NCI-H460 (cell line): ENCODE results near the gene ZNF846. TPM values are rescaled to one million over a fixed set of nuclear protein-coding genes. Genes with fewer than 3 reads are reported as not detected.
"Not testable (repeated sequence)": the region's sequence is repeated elsewhere in the genome, so short reads cannot be mapped to it uniquely, and the experiment has no call there.

Experiments used
- DNase-seq: peaks from one replicate; pipeline ENCODE4 v3.0.0-alpha.2; 2016; ENCODE audit warnings: low read depth; ENCODE audit errors: extremely low read depth
- polyA plus RNA-seq: library from polyadenylated mRNA; depleted of rRNA; stranded (reverse); fragments of >200 nt; gene quantifications from 2 replicates; pipeline ENCODE4 v1.2.3, GENCODE V29; 2014; cell fraction: nucleus; rRNA removed
- total RNA-seq: library from RNA; depleted of rRNA; stranded (reverse); fragments of >200 nt; shearing (Covaris generic); gene quantifications from 2 replicates; pipeline ENCODE4 v1.2.3, GENCODE V29; 2014; rRNA removed

The ZNF846 gene
- total RNA-seq: 1.7 and 2.6 TPM in 2 replicates
- 1.3 and 4.5 TPM in 2 replicates for polyA plus RNA-seq

DNA sequence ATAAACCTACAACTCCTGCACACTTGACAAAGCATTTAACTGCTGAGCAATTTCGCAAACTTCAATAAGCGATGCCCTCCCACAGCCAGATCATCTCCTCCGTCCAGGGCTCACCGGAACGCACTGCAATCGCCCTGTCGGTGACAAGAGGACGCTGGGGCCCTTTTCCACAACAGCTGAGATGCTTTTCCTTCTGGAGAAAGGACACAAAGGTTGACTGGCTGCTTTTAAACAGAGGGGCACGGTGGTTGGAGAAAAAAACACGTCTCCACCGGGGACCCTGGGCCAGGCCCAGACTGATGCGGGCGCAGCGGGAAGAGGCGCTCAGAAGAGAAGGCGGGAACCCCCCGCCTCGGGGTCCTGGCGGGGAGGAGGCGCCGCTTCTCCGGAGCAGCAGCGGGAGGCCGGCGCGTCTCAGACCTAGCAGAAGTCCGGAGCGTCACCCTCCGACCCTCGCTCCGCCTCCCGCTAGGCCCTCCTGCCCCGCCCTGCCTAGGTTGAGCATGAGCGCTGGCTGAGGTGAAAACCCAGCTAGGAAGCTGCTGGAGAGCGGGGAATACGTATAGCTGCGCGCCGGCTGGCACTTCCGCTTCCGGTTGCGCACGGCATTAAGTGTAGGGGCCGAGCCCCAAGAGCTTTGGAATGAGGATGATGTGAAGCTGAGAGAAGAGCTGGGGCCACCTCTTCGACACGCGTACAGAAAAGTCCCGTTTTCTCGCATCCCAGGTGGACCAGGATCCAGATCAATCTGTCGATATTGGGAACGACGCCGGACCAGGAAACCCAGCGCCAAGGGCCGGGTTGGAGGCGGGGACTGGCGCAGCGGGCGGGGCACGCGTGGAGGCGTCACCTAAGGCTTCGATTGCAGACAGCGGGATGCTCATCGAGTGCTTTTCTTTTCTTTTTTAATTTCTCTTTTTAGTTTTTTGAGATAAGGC, at the start of gene ZNF846:
ZNF846 (minus strand) TSS at position 564 of the 938 bp plus-strand sequence. CDS start 3,788 bp downstream, outside the sequence.
- DNase-seq: peak; percentile 90

DNA sequence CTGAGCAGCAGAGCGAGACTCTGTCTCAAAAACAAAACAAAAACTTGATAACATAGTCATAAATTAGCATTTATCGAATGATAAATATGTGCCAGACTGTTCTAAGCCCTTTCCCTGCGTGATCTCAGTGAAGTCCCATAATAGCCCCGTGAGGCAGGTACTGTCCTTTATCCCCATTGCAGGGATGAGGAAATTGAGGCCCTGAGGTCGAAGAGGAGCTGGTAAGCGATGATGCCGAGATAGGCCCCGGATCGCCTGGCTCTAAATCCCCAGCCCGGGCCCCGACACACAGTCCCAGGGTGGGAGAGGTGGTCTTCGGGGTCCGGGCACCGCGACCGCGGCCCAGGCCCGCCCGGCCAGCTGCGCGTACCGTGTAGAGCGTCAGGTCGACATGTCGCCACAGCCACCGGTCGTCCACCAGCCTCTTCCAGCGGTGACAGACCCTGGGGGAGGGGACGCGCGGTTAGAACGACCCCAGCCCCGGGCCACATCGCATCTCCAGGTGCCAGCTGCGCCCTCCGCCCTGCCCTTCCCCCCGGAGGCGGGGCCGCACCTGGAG, 49.7 kb upstream of the ZNF846 start:
- no peak for DNase-seq

DNA sequence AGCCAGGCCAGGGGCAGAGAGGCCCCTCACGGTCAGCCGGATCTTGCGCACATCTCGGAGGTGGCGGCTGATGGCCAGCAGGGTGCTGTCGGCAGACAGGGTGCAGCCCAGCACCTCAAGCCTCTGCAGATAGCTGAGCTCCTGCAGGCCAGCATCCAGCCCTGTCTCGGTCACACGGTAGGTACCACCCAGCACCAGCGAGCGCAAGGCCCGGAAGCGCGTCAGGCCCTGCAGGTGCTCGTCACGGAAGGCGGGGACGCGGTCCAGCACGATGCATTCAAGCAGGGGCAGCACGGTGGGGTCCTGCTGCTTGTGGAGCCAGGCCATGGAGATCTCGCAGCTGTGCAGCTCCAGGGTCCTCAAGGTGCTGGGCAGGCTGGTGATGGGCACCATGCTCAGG, 42.6 kb upstream of the ZNF846 start:
- DNase-seq: no peak

DNA sequence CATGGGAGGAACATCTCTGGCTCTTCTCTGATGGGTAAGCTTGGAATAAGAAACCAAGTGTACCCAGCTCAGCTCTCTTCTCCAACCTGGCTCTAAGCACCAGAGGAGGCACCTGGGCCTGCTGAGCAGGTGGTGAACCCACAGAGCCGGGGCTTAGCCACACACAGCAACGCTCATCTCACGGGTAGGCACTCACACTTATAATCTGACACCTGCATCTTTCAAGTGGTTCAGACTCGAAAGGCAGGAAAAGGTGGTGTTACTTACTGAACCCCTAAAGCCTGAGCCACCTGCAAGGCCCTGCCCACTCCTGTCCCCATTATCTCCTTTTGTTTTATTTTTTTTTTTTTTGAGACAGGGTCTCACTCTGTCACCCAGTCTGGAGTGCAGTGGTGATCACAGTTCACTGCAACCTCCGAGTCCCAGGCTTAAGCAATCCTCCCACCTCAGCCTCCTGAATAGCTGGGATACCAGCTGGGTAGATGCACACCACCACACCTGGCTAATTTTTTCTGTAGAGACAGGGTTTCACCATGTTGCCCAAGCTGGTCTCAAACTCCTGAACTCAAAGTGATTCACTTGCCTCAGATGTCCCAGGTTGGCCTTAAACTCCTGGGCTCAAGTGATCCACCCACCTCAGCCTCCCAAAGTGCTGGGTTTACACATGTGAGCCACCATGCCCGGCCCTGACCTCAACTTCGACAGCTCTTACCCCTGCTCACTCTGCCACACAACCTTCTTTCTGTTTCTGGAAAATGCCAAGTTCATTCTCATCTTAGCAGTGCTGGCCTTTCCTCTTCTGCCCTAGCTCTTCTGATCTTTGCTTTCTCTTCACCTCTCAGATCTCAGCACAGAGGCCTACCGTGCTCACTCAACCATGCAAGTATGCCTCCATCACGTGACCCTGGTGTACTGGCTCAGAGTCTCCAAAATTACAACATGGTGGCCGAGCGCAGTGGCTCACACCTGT, 40.6 kb upstream of the ZNF846 start:
- DNase-seq: no peak

DNA sequence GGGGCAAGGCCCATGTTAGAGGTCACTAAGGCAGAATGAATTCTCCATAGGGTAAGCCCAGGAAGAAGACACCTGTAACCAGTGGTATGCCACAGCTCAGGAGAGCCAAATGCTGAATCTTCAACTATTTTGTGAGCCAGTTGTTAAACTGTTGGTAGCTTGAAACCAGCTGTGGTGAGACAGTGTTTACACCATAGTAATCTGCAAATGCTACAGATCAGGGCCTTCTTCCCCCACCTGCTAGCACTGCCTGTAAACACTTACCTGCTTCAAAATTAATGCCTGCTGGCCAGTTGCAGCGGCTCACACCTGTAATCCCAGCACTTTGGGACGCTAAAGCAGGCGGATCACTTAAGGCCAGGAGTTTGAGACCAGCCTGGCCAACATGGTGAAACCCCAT, 38.3 kb upstream of the ZNF846 start:
- no peak for DNase-seq

DNA sequence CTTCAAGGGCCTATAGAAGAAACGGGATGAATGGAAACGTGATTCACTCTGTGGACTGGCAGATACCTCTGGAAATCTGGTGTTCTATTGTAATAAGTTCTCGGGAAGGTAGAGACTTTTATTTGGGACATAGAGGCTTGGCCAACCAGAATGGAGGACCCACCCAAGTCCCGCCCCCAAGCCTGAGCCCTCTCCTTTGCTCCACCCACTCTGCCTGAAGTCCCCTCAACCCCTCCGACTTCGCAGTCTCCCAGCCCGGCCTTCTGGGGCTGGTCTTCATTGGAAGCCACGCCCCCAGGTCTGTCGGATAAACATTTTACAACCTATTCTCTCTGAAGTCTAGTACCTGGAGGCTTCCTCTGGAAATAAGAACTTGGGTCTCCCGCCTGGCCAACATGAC, 33.4 kb upstream of the ZNF846 start:
- no peak for DNase-seq

DNA sequence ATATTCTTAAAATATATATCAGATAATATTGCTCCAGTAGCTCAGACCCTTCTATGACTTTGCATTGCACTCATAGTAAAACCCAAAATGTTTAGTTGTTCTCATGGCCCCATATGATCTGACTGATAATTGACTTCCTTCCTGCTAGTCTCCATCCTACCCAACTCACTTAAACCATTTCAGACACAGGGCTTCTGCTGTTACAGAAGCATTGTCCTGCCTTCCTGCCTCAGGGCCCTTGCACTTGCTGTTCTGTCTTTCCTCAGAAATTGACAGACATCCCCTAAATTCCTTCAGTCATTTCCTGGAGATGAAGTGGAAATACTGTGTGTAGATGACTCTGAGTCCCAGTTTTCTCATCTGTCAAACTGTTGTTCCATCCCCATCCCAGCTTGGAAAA, 30.6 kb upstream of the ZNF846 start:
- no peak for DNase-seq

DNA sequence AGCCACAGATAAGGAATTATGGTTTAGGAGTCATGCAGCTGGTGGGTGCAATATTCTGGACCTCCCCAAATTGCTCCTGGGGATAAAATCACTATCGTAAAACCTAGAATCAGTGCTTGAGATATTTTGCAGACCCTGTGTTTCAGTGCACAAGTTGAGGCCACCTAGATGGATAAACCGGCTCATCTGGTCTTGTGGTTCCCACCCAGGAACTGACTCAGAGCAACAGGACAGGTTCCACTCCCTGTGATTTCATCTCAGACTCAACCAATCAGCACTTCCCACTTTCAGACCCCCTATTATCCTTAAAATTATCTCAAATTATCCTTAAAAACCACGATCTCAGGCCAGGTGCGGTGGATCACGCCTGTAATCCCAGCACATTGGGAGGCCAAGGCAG, 29.3 kb upstream of the ZNF846 start:
- no peak for DNase-seq

DNA sequence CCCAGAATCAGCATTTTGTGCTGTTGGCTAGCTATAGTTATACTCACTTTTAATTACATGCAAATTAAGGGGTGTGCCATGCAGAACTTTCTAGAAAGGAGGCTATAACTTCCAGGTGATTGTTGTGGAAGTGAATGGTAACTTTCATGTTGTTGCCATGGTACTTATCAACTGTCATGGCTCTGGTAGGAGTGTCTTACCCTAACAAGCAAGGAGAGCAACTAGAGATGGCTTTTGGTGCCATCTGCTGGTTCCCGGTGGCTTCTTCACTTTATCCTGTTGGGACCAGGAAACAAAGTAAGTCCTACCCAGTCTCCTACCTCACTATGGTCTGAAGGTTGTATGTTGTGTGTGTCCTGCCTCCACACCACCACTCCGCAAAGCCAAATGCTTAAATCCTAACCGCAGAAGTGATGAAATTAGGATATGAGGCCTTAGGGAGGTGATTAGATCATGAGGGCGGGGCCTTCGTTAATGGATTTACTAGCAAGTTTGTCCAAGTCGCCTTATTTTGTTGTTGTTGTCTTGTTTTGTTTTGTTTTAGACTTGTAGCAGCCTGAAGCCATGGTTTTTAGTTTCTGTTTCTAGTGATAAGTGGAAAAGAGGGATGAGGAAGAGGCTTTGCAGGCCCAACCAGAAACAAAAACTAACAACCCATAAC, 27.7 kb upstream of the ZNF846 start:
- DNase-seq: peak; percentile 82

DNA sequence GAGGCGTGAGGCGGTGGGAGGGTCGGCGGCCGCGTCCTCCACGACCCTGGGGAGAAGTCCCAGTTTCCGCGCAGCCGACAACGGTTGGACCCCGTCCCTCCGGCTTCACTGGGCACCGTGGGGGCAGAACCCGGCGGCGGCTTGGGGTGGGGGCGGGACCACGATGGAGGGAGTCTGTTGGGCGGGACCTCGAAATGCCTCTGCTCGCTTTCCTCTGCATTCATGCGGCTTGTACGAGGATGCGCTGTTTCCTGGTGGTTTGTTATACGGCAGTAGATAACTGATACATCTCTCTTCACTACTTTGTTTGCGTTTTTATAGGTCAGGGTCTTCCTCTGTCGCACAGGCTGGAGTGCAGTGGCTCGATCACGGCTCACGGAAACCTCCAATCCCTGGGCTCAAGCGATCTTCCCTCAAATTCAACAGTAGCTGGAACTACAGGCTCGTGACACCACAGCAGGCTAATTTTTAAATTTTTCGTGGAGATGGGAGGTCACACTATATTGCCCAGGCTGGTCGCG, 24.6 kb upstream of the ZNF846 start:
- DNase-seq: no peak

DNA sequence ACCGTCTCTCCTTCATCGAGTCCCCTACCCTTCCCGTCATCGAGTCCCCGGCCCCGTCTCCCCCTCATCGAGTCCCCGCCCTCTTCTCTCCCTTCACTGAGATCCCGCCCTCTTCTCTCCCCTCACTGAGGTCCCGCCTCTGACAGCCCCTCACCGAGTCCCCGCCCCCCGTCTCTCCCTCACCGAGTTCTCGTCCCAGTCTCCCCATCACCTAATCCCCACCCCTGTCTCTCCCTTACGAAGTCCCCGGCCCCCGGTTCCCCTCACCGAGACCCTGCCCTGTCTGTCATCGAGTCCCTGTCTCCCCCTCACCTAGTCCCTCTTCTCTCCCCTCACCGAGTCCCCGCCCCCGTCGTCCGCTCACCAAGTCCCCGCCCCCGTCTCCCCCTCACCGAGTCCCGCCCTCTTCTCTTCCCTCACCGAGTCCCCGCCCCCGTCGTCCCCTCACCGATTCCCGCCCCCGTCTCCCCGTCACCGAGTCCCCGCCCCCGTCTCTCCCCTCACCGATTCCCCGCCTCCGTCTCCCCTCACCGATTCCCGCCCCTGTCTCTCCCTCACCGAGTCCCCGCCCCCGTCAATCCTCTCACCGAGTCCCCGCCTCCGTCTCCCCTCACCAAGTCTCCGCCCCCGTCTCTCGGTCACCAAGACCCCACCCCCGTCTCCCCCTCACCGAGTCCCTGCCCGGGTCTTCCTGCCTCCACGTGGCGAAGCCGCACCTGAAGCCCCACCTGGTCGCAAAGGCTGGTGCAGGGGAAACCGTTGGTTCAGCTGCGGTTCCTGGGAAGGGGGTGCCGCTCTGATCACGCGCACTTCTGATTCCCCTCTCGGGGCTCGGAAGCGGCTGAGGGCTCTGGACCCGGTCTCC, 23.9 kb upstream of the ZNF846 start:
- DNase-seq: peak; percentile 43

DNA sequence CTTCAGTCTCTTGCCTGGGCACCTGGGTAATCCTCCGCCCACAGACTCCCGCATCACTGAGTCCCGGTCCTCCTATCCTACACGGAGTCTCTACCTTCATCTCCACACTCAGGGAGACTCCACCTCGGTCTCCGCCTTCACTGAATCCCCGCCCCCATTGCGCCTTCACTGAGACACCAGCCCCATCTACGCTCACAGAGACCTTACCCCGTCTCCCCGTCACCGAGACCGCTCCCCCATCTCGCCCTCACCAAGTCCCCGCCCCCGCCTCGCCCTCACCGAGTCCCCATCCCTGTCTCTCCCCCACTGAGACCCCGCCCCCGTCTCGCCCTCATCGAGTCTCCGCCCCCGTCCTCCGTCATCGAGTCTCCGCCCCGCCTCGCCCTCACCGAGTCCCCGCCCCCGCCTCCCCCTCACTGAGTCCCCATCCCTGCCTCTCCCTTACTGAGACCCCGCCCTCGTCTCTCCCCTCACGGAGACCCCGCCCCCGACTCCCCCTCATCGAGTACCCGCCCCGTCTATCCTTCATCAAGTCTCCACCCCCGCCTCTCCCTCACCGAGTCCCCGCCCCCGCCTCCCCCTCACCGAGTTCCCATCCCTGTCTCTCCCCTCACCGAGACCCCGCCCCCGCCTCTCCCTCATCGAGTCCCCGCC, 23.1 kb upstream of the ZNF846 start:
- peak; percentile 50 for DNase-seq

DNA sequence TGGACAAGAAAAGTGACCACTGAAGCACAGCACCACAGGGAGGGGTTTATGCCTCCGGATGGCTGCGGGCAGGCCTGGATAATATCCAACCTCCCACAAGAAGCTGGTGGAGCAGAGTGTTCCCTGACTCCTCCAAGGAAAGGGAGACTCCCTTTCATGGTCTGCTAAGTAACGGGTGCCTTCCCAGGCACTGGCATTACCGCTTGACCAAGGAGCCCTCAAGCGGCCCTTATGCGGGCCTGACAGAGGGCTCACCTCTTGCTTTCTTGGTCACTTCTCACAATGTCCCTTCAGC, 22.5 kb upstream of the ZNF846 start:
- DNase-seq: not testable (repeated sequence)

DNA sequence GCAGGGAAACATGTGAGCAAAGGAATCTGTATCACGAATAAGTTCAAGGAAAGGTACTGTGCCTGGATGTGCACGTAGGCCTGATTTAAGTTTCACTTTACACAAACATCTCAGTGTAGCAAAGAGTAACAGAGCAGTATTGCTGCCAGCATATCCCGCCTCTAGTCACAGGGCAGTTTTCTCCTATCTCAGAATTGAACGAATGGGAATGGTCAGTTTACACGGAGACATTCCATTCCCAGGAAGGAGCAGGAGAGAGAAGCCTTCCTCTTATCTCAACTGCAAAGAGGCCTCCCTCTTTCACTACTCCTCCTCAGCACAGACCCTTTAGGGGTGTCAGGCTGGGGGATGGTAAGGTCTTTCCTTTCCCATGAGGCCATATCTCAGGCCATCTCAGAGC, 21.0 kb upstream of the ZNF846 start:
- DNase-seq: not testable (repeated sequence)

DNA sequence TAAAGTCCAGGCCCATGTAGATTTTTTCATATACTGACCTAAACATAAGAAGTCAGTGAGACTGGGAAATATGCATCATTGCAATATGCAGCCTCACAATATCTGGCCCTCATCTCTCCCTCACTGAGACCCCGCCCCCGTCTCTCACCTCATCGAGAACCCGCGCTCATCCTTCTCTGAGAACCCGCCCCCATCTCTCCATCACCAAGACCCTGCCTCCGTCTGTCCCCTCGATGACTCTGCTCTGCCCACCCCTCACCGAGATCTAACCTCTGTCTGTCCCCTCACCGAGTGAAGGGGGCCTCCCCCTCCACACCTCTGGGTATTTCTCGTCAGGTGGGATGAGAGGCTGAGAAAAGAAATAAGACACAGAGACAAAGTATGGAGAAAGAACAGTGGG, 20.5 kb upstream of the ZNF846 start:
- DNase-seq: no peak

DNA sequence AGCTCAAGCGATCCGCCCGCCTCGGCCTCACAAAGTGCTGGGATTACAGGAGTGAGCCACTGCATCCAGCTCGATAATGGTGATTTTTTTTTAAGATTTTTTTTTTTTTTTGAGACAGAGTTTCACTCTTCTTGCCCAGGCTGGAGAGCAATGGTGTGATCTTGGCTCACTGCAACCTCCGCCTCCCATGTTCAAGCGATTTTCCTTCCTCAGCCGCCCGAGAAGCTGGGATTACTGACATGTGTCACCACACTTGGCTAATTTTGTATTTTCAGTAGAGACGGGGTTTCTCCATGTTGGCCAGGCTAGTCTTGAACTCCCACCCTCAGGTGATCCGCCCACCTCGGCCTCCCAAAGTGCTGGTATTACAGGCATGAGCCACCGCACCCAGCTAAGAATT, 20.1 kb upstream of the ZNF846 start:
- not testable (repeated sequence) for DNase-seq

DNA sequence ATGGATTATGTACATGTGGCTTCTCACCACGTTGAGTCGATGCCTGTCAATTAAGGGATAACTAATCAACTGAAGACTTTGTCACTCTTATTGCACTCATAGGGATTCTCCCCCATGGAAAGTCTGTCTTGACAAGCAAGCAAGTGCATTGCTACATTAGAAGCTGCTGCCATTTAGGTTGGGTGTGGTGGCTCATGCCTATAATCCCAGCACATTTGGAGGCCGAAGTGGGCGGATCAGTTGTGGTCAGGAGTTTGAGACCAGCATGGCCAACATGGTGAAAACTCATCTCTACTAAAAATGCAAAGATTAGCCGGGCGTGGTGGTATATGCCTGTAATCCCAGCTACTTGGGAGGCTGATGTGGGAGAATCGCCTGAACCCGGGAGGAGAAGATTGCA, 18.3 kb upstream of the ZNF846 start:
- DNase-seq: no peak

DNA sequence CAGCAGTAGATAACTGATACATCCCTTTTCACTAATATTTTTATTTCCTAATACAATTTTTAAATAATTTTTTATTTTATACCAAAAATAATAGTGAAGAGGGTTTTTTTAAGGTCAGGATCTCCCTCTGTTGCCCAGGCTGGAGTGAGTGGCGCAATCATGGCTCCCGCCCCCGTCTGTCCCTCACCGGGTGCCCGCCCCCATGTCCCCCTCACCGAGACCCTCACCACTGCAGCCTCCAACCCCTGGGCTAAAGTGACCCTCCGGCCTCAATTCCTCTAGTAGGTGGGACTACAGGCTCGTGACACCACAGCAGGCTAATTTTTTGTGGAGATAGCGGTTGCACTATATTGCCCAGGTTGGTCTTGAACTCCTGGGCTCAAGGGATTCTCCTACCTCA, 17.8 kb upstream of the ZNF846 start:
- no peak for DNase-seq
